HEK293 (cell line): ENCODE data around the gene TGIF1.

ENCODE experiments used
- CTCF ChIA-PET: fragments of 350-600 bp; formaldehyde crosslinking; extraction: SDS; loops from one replicate; lab custom pipeline; 2021; ENCODE audit warnings: antibody characterized with exemption; lab: Yijun Ruan, JAX
- POLR2A ChIA-PET: fragments of 300-600 bp; formaldehyde crosslinking; extraction: SDS; loops from one replicate; lab custom pipeline; 2020; ENCODE audit warnings: antibody characterized with exemption, inconsistent platforms; lab: Yijun Ruan, JAX
- H3K27ac ChIP-seq: fragments of 200-500 bp; sonication (Bioruptor generic); 2 replicates; pipeline ENCODE4 v1.5.1; 2014; ENCODE audit warnings: low read depth, low read length, control low read depth, inconsistent platforms; ENCODE audit errors: extremely low read depth
- H3K36me3 ChIP-seq, 2 experiments: fragments of 200-500 bp in 1 of 2; sonication (Bioruptor generic) in 1 of 2; 1 replicate in 1 of 2; 2 replicates in 1 of 2; pipeline ENCODE4 v1.5.1; 2014 to 2017; ENCODE audit warnings: inconsistent platforms in 2 of 2, low read length in 2 of 2; ENCODE audit not compliant: control insufficient read depth in 2 of 2, insufficient read depth in 1 of 2
- H3K4me1 ChIP-seq: fragments of 200-500 bp; sonication (Bioruptor generic); 2 replicates; pipeline ENCODE4 v1.5.1; 2014; ENCODE audit warnings: mild to moderate bottlenecking, low read length, inconsistent platforms; ENCODE audit not compliant: control insufficient read depth, insufficient read depth
- H3K4me3 ChIP-seq: 2 replicates; pipeline ENCODE4 v1.5.1; 2011; ENCODE audit warnings: low read depth, mild to moderate bottlenecking, control low read depth, low read length, moderate library complexity
- H3K9me3 ChIP-seq: fragments of 200-500 bp; sonication (Bioruptor generic); 2 replicates; pipeline ENCODE4 v1.5.1; 2014; ENCODE audit warnings: low read depth, low read length, inconsistent platforms; ENCODE audit not compliant: control insufficient read depth, insufficient read depth
- CTCF ChIP-seq: fragments of 450-650 bp; formaldehyde crosslinking; IDR thresholded peaks from 2 replicates; pipeline ENCODE4 v1.5.1; 2016; ENCODE audit warnings: missing biosample characterization, missing genetic modification characterization
- KLF1 ChIP-seq: fragments of 450-650 bp; formaldehyde crosslinking; IDR thresholded peaks from 2 replicates; pipeline ENCODE4 v1.5.1; 2016; ENCODE audit warnings: missing biosample characterization, missing genetic modification characterization
- MYNN ChIP-seq: fragments of 450-650 bp; formaldehyde crosslinking; IDR thresholded peaks from 2 replicates; pipeline ENCODE4 v1.5.1; 2016; ENCODE audit warnings: missing biosample characterization, missing genetic modification characterization, borderline replicate concordance
- PRDM6 ChIP-seq: fragments of 450-650 bp; formaldehyde crosslinking; IDR thresholded peaks from 2 replicates; pipeline ENCODE4 v1.5.1; 2017; ENCODE audit warnings: missing biosample characterization, missing genetic modification characterization
- SALL2 ChIP-seq: fragments of 450-650 bp; formaldehyde crosslinking; IDR thresholded peaks from 2 replicates; pipeline ENCODE4 v1.5.0; 2017; ENCODE audit warnings: missing biosample characterization, mild to moderate bottlenecking, missing genetic modification characterization, borderline replicate concordance
- SCRT2 ChIP-seq: fragments of 450-650 bp; formaldehyde crosslinking; IDR thresholded peaks from 2 replicates; pipeline ENCODE4 v1.5.1; 2016; ENCODE audit warnings: missing biosample characterization, missing genetic modification characterization
- SP7 ChIP-seq: fragments of 450-650 bp; formaldehyde crosslinking; IDR thresholded peaks from 2 replicates; pipeline ENCODE4 v1.5.1; 2016; ENCODE audit warnings: missing biosample characterization, missing genetic modification characterization
- YY1 ChIP-seq: fragments of 450-650 bp; formaldehyde crosslinking; IDR thresholded peaks from 2 replicates; pipeline ENCODE4 v1.5.1; 2018; ENCODE audit warnings: missing biosample characterization, missing genetic modification characterization
- ZBTB20 ChIP-seq: fragments of 450-650 bp; formaldehyde crosslinking; IDR thresholded peaks from 2 replicates; pipeline ENCODE4 v1.5.1; 2016; ENCODE audit warnings: missing biosample characterization, missing genetic modification characterization
- ZNF148 ChIP-seq: fragments of 450-650 bp; formaldehyde crosslinking; IDR thresholded peaks from 2 replicates; pipeline ENCODE4 v1.5.0; 2017; ENCODE audit warnings: missing biosample characterization, missing genetic modification characterization, borderline replicate concordance
- ZNF211 ChIP-seq: fragments of 450-650 bp; formaldehyde crosslinking; IDR thresholded peaks from 2 replicates; pipeline ENCODE4 v1.5.1; 2016; ENCODE audit warnings: low read depth, missing biosample characterization, missing genetic modification characterization
- ZNF221 ChIP-seq: fragments of 450-650 bp; formaldehyde crosslinking; IDR thresholded peaks from 2 replicates; pipeline ENCODE4 v1.5.1; 2017; ENCODE audit warnings: missing biosample characterization, missing genetic modification characterization, borderline replicate concordance
- ZNF248 ChIP-seq: fragments of 450-650 bp; formaldehyde crosslinking; IDR thresholded peaks from 2 replicates; pipeline ENCODE4 v1.5.1; 2017; ENCODE audit warnings: missing biosample characterization, missing genetic modification characterization
- ZNF37A ChIP-seq: fragments of 450-650 bp; IDR thresholded peaks from 2 replicates; pipeline ENCODE4 v1.5.1; 2018; ENCODE audit warnings: missing biosample characterization, missing genetic modification characterization
- ZNF404 ChIP-seq: fragments of 450-650 bp; formaldehyde crosslinking; IDR thresholded peaks from 2 replicates; pipeline ENCODE4 v1.5.1; 2017; ENCODE audit warnings: missing biosample characterization, missing genetic modification characterization
- ZNF548 ChIP-seq: fragments of 450-650 bp; formaldehyde crosslinking; IDR thresholded peaks from 2 replicates; pipeline ENCODE4 v1.5.1; 2016; ENCODE audit warnings: missing biosample characterization, missing genetic modification characterization
- ZNF623 ChIP-seq: fragments of 450-650 bp; formaldehyde crosslinking; IDR thresholded peaks from 2 replicates; pipeline ENCODE4 v1.5.1; 2016; ENCODE audit warnings: missing biosample characterization, missing genetic modification characterization
- ZNF629 ChIP-seq: fragments of 450-650 bp; formaldehyde crosslinking; IDR thresholded peaks from 2 replicates; pipeline ENCODE4 v1.5.1; 2017; ENCODE audit warnings: missing biosample characterization, missing genetic modification characterization

Gene TGIF1

GRCh38 chr18:3472681-3473544, 22.9 kb downstream of the TGIF1 start:
- no peaks in the 10 kb centered on the region for H3K36me3 ChIP-seq
- H3K4me1 ChIP-seq: no peaks in the 10 kb centered on the region
- no peak overlapping the region for H3K4me3 ChIP-seq
- POLR2A ChIA-PET: no interaction called here
- no peak overlapping the region for H3K27ac ChIP-seq
- TF ChIP-seq ZNF248 (tag by site-specific recombination) (no peak), MYNN (no peak), ZNF629 (tag by site-specific recombination) (no peak), SALL2 (no peak), PRDM6 (no peak), ZNF548 (tag by site-specific recombination) (no peak), ZNF404 (no peak), ZNF211 (tag by site-specific recombination) (no peak), KLF1 (tag by site-specific recombination) (no peak), ZBTB20 (tag by site-specific recombination) (no peak), ZNF37A (tag by site-specific recombination) (no peak), ZNF623 (tag by site-specific recombination) (no peak), ZNF221 (no peak), SP7 (tag by site-specific recombination) (no peak)
- TF ChIP-seq, all 188 proteins: peak for 0
- H3K9me3 ChIP-seq: no peaks in the 10 kb centered on the region
- CTCF ChIA-PET: interaction anchor here (1.0 to 1.2 kb wide), 2 partner anchors 11 to 14 kb away, joined by 5 read pairs; no protein-coding TSS in a partner anchor

GRCh38 chr18:3478262-3478978, 28.4 kb downstream of the TGIF1 start:
- Histone ChIP-seq H3K9me3 (no peaks in the 10 kb centered on the region), H3K4me1 (no peaks in the 10 kb centered on the region), H3K36me3 (no peaks in the 10 kb centered on the region), H3K4me3 (no peak overlapping the region), H3K27ac (no peak overlapping the region)
- ChIA-PET POLR2A (no interaction called here), CTCF (interaction anchor here (0.6 to 1.4 kb wide), 5 partner anchors 24 to 529 kb away, joined by 3 to 8 read pairs (median 5); no protein-coding TSS in a partner anchor)
- TF ChIP-seq YY1 (tag by site-specific recombination): no peak

- CTCF ChIA-PET: interaction anchor here (0.6 to 1.3 kb wide), 3 partner anchors 25 to 283 kb away, joined by 4 to 5 read pairs (median 4); no protein-coding TSS in a partner anchor
Measured at GRCh38 chr18:3479978-3480509, 30.1 kb downstream of the TGIF1 start.

More at GRCh38 chr18:3479978-3480509, 30.1 kb downstream of the TGIF1 start:
- Histone ChIP-seq H3K4me3 (no peak overlapping the region), H3K27ac (no peak overlapping the region), H3K36me3 (no peaks in the 10 kb centered on the region), H3K9me3 (no peaks in the 10 kb centered on the region), H3K4me1 (no peaks in the 10 kb centered on the region)
- POLR2A ChIA-PET: no interaction called here
- TF ChIP-seq MYNN (no peak), ZNF148 (tag by site-specific recombination) (no peak), SCRT2 (tag by site-specific recombination) (no peak), CTCF (no peak)
